Testis (tissue), 2 donors: ENCODE measurements around the gene MEGF6.

Source experiments
- POLR2A ChIP-seq: fragments of 450-650 bp; IDR thresholded peaks from one replicate; pipeline ENCODE4 v1.6.1; 2017; ENCODE audit warnings: antibody characterized with exemption, mild to moderate bottlenecking, moderate library complexity
- TF ChIP-seq, protein P1 (sequence below), 3 experiments: fragments of 450-650 bp in 2 of 3; fragments of 200-600 bp in 1 of 3; sonication (generic) in 1 of 3; IDR thresholded peaks; one replicate each; pipeline ENCODE4 v1.5.1; 2016 to 2019; ENCODE audit warnings: antibody characterized with exemption in 3 of 3, mild to moderate bottlenecking in 2 of 3, moderate library complexity in 1 of 3

DNA sequence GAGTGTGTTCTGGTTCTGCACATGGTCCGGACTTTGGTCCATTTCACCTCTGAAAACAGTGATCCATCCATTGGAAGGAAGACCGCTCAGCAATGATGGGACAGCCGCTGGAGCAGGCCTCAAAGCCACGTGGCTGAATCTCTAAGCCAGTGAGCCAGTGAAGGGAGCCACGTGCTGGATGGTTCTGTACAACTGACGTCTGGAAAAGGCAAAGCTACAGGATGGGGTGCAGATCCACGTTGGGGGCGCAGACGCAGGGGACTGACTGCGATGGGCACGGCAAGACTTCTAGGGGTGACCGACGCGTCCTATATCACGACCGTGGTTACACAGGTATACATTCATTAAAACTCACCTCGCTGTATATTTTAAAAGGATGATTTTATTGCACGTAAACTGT lies 167.0 kb downstream of the MEGF6 start:
- TF ChIP-seq, protein P1, sequence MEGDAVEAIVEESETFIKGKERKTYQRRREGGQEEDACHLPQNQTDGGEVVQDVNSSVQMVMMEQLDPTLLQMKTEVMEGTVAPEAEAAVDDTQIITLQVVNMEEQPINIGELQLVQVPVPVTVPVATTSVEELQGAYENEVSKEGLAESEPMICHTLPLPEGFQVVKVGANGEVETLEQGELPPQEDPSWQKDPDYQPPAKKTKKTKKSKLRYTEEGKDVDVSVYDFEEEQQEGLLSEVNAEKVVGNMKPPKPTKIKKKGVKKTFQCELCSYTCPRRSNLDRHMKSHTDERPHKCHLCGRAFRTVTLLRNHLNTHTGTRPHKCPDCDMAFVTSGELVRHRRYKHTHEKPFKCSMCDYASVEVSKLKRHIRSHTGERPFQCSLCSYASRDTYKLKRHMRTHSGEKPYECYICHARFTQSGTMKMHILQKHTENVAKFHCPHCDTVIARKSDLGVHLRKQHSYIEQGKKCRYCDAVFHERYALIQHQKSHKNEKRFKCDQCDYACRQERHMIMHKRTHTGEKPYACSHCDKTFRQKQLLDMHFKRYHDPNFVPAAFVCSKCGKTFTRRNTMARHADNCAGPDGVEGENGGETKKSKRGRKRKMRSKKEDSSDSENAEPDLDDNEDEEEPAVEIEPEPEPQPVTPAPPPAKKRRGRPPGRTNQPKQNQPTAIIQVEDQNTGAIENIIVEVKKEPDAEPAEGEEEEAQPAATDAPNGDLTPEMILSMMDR (IDR thresholded peaks at IDR 0.05) = no peak
- TF ChIP-seq POLR2A = no peak
